HepG2 (cell line): Measurements from ENCODE around the gene ATP5MC2. TPM values are rescaled to one million over a fixed set of nuclear protein-coding genes. Genes with fewer than 3 reads are reported as not detected.
A peak's percentile ranks its signal among the peaks of the same experiment; 100 is the strongest.

Experiments
- ATAC-seq: fragments of 200-7000 bp; cut with Tn5 transposase; 3 replicates; pipeline ENCODE4 v1.9.1; 2020; ENCODE audit warnings: mild to moderate bottlenecking, moderate library complexity
- BruUV-seq: library from RNA; stranded (reverse); fragments of 400-500 nt; replicated peaks from 2 replicates; lab custom pipeline; 2021; lab: Mats Ljungman, UMichigan
- CTCF ChIA-PET: fragments of 300-600 bp; formaldehyde crosslinking; extraction: SDS; loops from one replicate; lab custom pipeline; 2021; ENCODE audit warnings: low total read pairs, inconsistent platforms, low intra/inter-chr PET ratio; lab: Yijun Ruan, JAX
- POLR2A ChIA-PET: fragments of 350-600 bp; sonication (Branson Sonifier 250); formaldehyde crosslinking; loops from one replicate; lab custom pipeline; 2020; ENCODE audit warnings: antibody characterized with exemption, inconsistent platforms; lab: Yijun Ruan, JAX
- DNase-seq: peaks from one replicate; pipeline ENCODE4 v3.0.0-alpha.2; 2015; ENCODE audit warnings: low spot score
- FAIRE-seq: peaks from 3 replicates; lab custom pipeline; 2011; peaks lifted over from hg19 to GRCh38; lab: Jason Lieb, UNC
- H2AFZ ChIP-seq: one replicate; pipeline ENCODE4 v1.6.1; 2011; ENCODE audit warnings: low read length, inconsistent platforms
- H3K27ac ChIP-seq: fragments of 300-600 bp; 3 replicates; pipeline ENCODE4 v1.8.0; 2011; ENCODE audit warnings: mixed run types, mild to moderate bottlenecking, mixed read lengths, low read length, inconsistent platforms; ENCODE audit not compliant: insufficient read depth; ENCODE audit errors: extremely low read length
- H3K27me3 ChIP-seq, 2 experiments: fragments of 200-600 bp in 1 of 2; 2 replicates in 1 of 2; 3 replicates in 1 of 2; pipeline versions ENCODE4 v1.6.0 to v1.8.0; 2011; ENCODE audit warnings: low read length in 2 of 2, mild to moderate bottlenecking in 2 of 2, moderate library complexity in 2 of 2, inconsistent platforms in 1 of 2; ENCODE audit not compliant: insufficient read depth in 2 of 2, control insufficient read depth in 1 of 2
- H3K36me3 ChIP-seq, 2 experiments: fragments of 200-600 bp in 1 of 2; replicated peaks in 1 of 2; 2 replicates in 1 of 2; 3 replicates in 1 of 2; pipeline versions ENCODE4 v1.5.1 to v1.8.0; 2011; ENCODE audit warnings: low read length in 2 of 2, inconsistent platforms in 1 of 2; ENCODE audit not compliant: insufficient read depth in 2 of 2, control insufficient read depth in 1 of 2
- H3K4me1 ChIP-seq: 2 replicates; pipeline ENCODE4 v1.5.1; 2012; ENCODE audit warnings: low read length, inconsistent platforms; ENCODE audit not compliant: insufficient read depth
- H3K4me2 ChIP-seq: 2 replicates; pipeline ENCODE4 v1.6.0; 2011; ENCODE audit warnings: low read depth, low read length, inconsistent platforms
- H3K4me3 ChIP-seq, 3 experiments: fragments of 200-600 bp in 1 of 3; sonication (generic), shearing (Covaris generic) in 1 of 3; replicated peaks in 1 of 3; 2 replicates each; pipeline ENCODE4 v1.5.1; 2011 to 2016; ENCODE audit warnings: low read length in 3 of 3, inconsistent platforms in 2 of 3, low read depth in 2 of 3, mild to moderate bottlenecking in 2 of 3, control low read depth in 1 of 3, mixed read lengths in 1 of 3; ENCODE audit not compliant: insufficient read depth in 1 of 3
- H3K79me2 ChIP-seq: one replicate; pipeline ENCODE4 v1.6.1; 2011; ENCODE audit warnings: low read length, inconsistent platforms; ENCODE audit not compliant: insufficient read depth
- H3K9ac ChIP-seq: 2 replicates; pipeline ENCODE4 v1.6.0; 2011; ENCODE audit warnings: mild to moderate bottlenecking, low read depth, low read length, inconsistent platforms; ENCODE audit not compliant: insufficient read depth
- H3K9me3 ChIP-seq: 2 replicates; pipeline ENCODE4 v1.5.1; 2012; ENCODE audit warnings: mild to moderate bottlenecking, low read length
- H4K20me1 ChIP-seq: 2 replicates; pipeline ENCODE4 v1.6.0; 2011; ENCODE audit warnings: inconsistent platforms, mild to moderate bottlenecking, low read length, moderate library complexity; ENCODE audit not compliant: insufficient read depth
- EZH2 ChIP-seq: conservative IDR thresholded peaks from 2 replicates; pipeline ENCODE4 v1.6.1; 2012; ENCODE audit warnings: mild to moderate bottlenecking, low read depth, low read length, moderate library complexity
- RCOR2 ChIP-seq: IDR thresholded peaks from 2 replicates; pipeline ENCODE4 v1.6.1; 2016; ENCODE audit warnings: missing biosample characterization, missing genetic modification reagents
- SRSF1 ChIP-seq: fragments of 200-400 bp; formaldehyde crosslinking; optimal IDR thresholded peaks from 2 replicates; pipeline ENCODE3; 2017; ENCODE audit warnings: mild to moderate bottlenecking, low read depth, low read length, moderate library complexity
- WGBS: methylation state at CpG from one replicate; pipeline ENCODE4 v1.1.6; 2017; ENCODE audit warnings: low lambda C conversion rate; 5-methylcytosine and 5-hydroxymethylcytosine counted together
- in situ Hi-C: cut with HindIII; loops from 2 replicates; pipeline ENCODE4 v1.10.0; 2017; ENCODE audit warnings: low pct_unique_long_range_greater_than_20kb; ENCODE audit not compliant: extremely low pct_ligation_motif_present
- intact Hi-C: fragments of 100-400 bp; cut with micrococcal nuclease; formaldehyde crosslinking; loops from one replicate; pipeline ENCODE4 v1.10.0; 2022; ENCODE audit not compliant: unreplicated experiment
- polyA plus RNA-seq, 8 experiments: library from polyadenylated mRNA; depleted of rRNA in 3 of 8; stranded (reverse) in 7 of 8; unstranded in 1 of 8; fragments of >200 nt; fragmentation: Illumina TruSeq in 4 of 8; extraction: Trizol in 4 of 8; gene quantifications; 2 replicates each; pipeline versions ENCODE4 v1.2.1 to v1.2.3, GENCODE V29; 2011 to 2016; ENCODE audit warnings: low read depth in 4 of 8, missing spikeins in 1 of 8, mixed read lengths in 1 of 8; ENCODE audit not compliant: insufficient read depth in 1 of 8
- total RNA-seq, 5 experiments: library from RNA; depleted of rRNA; stranded (reverse); fragments of >200 nt; fragmentation: Illumina TruSeq; extraction: Trizol; gene quantifications; 2 replicates each; pipeline ENCODE4 v1.2.3, GENCODE V29; 2016; ENCODE audit warnings: low read depth in 1 of 5
- TF ChIP-seq, protein P1 (sequence below): sonication (generic); formaldehyde crosslinking; IDR thresholded peaks from 2 replicates; pipeline ENCODE4 v1.4.0; 2020; ENCODE audit warnings: missing genetic modification reagents; ENCODE audit errors: not compliant biosample characterization
- TF ChIP-seq, protein P2 (sequence below): sonication (generic); formaldehyde crosslinking; IDR thresholded peaks from 2 replicates; pipeline ENCODE4 v1.4.0; 2020; ENCODE audit warnings: missing genetic modification reagents, borderline replicate concordance

The ATP5MC2 gene
- total and polyA plus RNA-seq, 2 of the 13 experiments (the other 11 are each of a cell fraction or from before 2014, with no cell fraction given): 230 to 257 TPM

DNA sequence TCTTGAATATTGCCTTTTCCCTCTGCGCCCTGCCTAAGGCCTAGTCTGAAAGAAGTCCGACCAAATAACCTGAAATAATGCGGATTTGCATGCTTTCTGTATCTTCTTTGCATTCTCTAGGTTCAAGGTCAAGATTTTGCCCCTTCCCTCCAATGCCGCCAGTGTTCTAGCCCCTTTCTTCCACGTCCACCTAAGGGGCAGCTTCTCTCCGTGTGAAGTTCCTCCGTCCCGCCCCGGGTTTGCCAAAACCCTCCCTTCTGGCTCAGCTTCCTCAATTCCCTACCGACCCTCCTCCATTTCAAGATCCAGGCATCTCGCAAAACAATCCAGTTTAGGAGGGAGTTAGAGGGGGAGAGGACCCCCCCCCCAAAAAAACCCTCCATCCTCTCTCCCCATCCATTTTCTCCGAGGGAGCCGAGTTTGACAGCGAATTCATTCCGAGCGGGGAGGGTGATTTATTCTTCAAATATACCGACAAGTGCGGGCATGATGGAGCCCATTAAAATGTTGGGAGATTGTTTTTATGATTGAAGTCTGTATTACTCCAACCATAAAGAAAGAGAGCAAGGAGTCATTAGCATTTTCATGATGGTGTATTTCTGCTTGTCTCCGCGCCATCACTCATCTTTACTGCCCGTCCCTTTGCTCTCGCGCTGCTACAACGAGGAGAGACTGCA, 20.9 kb upstream of the ATP5MC2 start:
- in situ Hi-C loops (no loop called here), intact Hi-C loops (no loop called here)
- Histone ChIP-seq H3K9me3 (no peaks in the 10 kb centered on the region), H3K4me3 (peak overlapping the region in 1 of 3 experiments; percentile 45; a peak in 2 of 6 replicates), H3K4me1 (peaks cover 8% of the 10 kb centered on the region; the same call in 1 of the 2 replicates), H3K27ac (no peak overlapping the region), H3K27me3 (peaks cover 10 to 60% of the 10 kb centered on the region in 2 experiments), H3K36me3 (no peaks in the 10 kb centered on the region), H3K79me2 (no peaks in the 10 kb centered on the region), H3K4me2 (peak overlapping the region; percentile 60), H3K9ac (no peak overlapping the region), H2AFZ (no peak overlapping the region), H4K20me1 (no peaks in the 10 kb centered on the region)
- TF ChIP-seq SRSF1 (no peak), EZH2 (peak; percentile 83), RCOR2 (CRISPR knock-in tag) (no peak)
- TF ChIP-seq, protein P1, sequence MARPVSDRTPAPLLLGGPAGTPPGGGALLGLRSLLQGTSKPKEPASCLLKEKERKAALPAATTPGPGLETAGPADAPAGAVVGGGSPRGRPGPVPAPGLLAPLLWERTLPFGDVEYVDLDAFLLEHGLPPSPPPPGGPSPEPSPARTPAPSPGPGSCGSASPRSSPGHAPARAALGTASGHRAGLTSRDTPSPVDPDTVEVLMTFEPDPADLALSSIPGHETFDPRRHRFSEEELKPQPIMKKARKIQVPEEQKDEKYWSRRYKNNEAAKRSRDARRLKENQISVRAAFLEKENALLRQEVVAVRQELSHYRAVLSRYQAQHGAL (CRISPR knock-in tag): no peak
- TF ChIP-seq, protein P2, sequence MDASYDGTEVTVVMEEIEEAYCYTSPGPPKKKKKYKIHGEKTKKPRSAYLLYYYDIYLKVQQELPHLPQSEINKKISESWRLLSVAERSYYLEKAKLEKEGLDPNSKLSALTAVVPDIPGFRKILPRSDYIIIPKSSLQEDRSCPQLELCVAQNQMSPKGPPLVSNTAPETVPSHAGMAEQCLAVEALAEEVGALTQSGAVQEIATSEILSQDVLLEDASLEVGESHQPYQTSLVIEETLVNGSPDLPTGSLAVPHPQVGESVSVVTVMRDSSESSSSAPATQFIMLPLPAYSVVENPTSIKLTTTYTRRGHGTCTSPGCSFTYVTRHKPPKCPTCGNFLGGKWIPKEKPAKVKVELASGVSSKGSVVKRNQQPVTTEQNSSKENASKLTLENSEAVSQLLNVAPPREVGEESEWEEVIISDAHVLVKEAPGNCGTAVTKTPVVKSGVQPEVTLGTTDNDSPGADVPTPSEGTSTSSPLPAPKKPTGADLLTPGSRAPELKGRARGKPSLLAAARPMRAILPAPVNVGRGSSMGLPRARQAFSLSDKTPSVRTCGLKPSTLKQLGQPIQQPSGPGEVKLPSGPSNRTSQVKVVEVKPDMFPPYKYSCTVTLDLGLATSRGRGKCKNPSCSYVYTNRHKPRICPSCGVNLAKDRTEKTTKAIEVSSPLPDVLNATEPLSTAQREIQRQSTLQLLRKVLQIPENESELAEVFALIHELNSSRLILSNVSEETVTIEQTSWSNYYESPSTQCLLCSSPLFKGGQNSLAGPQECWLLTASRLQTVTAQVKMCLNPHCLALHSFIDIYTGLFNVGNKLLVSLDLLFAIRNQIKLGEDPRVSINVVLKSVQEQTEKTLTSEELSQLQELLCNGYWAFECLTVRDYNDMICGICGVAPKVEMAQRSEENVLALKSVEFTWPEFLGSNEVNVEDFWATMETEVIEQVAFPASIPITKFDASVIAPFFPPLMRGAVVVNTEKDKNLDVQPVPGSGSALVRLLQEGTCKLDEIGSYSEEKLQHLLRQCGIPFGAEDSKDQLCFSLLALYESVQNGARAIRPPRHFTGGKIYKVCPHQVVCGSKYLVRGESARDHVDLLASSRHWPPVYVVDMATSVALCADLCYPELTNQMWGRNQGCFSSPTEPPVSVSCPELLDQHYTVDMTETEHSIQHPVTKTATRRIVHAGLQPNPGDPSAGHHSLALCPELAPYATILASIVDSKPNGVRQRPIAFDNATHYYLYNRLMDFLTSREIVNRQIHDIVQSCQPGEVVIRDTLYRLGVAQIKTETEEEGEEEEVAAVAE (CRISPR knock-in tag): 0 out of 2 replicates have a peak, but pooled peaks have one; percentile 6
- ChIA-PET CTCF (interaction anchor here (12.4 kb wide), 1 partner anchor 48 kb away, joined by 216 read pairs; no protein-coding TSS in a partner anchor), POLR2A (no interaction called here)
- no peak for FAIRE-seq
- no TSS peak for BruUV-seq
- ATAC-seq: no peak
- WGBS: 57% methylated on average over 24 of the region's 24 CpGs
- no peak for DNase-seq
